Activated naive CD4-positive, alpha-beta T cell treated with anti-CD3 and anti-CD28 coated beads, Interleukin-2, amount 50 U/mL, for 72 hours (primary cell): ENCODE data around the gene SNRPD1. TPM values are rescaled to one million over a fixed set of nuclear protein-coding genes. Genes with fewer than 3 reads are reported as not detected.
"Not testable (repeated sequence)": the region's sequence is repeated elsewhere in the genome, so short reads cannot be mapped to it uniquely, and the experiment has no call there.

Source experiments
- ATAC-seq, 2 donors: fragments of 150-1000 bp; cut with Tn5 transposase; 2 replicates each; pipeline ENCODE4 v1.10.0; 2021; ENCODE audit warnings: mild to moderate bottlenecking in 2 of 2, moderate library complexity in 2 of 2
- DNase-seq, 2 donors: peaks; one replicate each; pipeline ENCODE4 v3.0.0; 2021 to 2022; ENCODE audit warnings: low spot score in 2 of 2
- H3K27ac Mint-ChIP-seq, 2 donors: one replicate each; pipeline ENCODE4 v1.8.0; 2022; ENCODE audit warnings: mild to moderate bottlenecking in 2 of 2, mixed read lengths in 2 of 2
- H3K36me3 Mint-ChIP-seq, 2 donors: one replicate each; pipeline ENCODE4 v1.8.0; 2022; ENCODE audit warnings: mixed read lengths in 2 of 2
- H3K9me3 Mint-ChIP-seq, 2 donors: one replicate each; pipeline ENCODE4 v1.8.0; 2022; ENCODE audit warnings: mixed read lengths in 2 of 2
- total RNA-seq, 2 donors: library from RNA; stranded (reverse); gene quantifications; one replicate each; pipeline ENCODE4 v1.2.3, GENCODE V29; 2022

Gene SNRPD1
- 100 to 1,000 TPM in 1 of 2 donors, 10 to 100 TPM in 1; 88.2 to 135 TPM for total RNA-seq

DNA sequence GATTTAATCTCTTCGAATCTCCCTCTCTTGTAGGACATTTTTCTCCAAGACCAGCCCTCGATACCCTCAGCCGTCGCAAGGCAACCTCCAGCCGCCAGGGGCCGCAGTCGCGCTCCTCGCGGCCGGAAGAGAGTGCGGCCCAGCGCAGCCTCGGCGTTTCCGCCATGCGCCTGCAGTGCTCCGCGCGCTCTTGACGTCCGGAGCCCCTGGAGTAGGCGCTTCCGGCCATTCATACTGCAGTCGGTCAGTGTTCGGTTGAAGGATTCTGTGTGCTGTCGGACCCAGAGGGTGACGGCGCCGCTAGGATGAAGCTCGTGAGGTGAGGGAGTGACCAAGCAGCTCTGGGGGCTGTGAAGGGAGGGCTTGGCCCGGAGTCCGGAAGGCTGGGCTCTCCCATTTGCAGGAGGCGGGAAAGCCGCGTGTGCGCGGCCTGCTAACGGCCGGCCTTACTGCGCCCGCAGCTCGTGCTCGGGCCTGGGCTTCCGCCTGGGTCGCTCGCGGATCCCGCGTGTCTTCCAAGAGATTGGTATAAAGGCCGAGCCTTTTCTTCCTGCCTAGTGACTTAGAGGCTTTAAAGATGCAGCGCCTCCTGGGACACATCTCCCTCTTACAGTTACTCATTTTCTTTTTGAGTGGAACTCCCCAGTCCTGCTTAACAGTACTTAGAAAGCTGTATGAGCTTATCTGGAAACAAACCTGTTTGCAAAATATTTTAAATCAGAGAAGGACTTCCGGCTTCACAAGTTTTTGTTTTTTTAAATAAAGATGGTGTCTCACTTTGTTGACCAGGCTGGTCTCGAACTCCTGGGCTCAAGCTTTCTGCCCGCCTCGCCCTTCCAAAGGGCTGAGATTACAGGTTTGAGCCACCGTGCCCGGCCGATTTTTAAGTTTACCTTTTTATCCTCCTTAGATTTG is at the start of gene SNRPD1:
TSS of gene SNRPD1 (plus strand) at position 190 of the 915 bp plus-strand sequence. CDS start at position 306, 116 bp downstream.
- ATAC-seq: peak; percentile 98 to 99

GRCh38 chr18:21571772-21572171 is 40.3 kb upstream of the SNRPD1 start:
- no peaks in the 10 kb centered on the region for H3K9me3 Mint-ChIP-seq
- H3K36me3 Mint-ChIP-seq: peaks cover 12 to 21% of the 10 kb centered on the region in 2 donors
- DNase-seq (no peak), ATAC-seq (no peak)
- H3K27ac Mint-ChIP-seq: no peak overlapping the region

More for the DNA sequence above, at the start of gene SNRPD1:
- Mint-ChIP-seq H3K27ac (peak within 1 kb of the TSS; percentile 97 to 99), H3K36me3 (peaks cover 19 to 49% of the 10 kb centered on the region in 2 donors), H3K9me3 (no peaks in the 10 kb centered on the region)
- DNase-seq: peak; percentile 95

DNA sequence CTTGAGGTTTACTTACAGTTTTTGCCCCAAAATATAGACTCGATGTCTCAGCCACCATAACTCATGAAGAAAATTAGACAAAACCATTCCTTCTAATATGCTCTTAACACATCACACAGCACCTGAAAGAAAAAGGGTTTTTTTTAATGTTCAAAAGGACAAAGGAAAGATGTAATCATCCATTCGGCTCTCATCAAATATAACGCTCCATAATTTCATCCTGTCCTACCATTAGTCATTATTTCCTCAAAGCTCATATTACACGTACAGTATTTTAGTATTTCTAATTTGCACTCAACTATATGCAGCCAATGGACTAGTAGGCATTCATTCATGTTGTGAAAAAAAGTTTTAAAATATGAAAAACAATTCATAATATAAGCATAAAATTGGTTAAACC is 36.5 kb upstream of the SNRPD1 start:
- H3K9me3 Mint-ChIP-seq: no peaks in the 10 kb centered on the region
- ATAC-seq (no peak), DNase-seq (no peak)
- peak overlapping the region in 1 of 2 donors; percentile 19 for H3K27ac Mint-ChIP-seq
- H3K36me3 Mint-ChIP-seq: peaks cover 12 to 29% of the 10 kb centered on the region in 2 donors

DNA sequence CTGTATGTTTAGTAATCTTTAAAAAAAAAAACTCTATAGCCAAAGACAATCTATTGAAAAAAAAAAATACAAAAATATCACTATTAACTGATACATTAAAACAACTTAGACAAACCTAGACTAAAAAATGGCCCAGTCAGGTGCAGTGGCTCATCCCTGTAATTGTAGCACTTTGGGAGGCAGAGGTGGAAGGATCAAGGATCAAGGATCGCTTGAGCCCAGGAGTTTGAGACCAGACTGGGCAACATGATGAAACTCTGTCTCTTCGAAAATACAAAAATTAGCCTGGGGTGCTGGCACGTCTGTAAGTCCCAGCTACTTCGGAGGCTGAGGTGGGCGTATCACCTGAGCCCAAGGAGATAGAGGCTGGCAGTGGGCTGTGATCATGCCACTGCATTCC is 27.7 kb upstream of the SNRPD1 start:
- DNase-seq: no peak
- Mint-ChIP-seq H3K36me3 (peaks cover 0 to 6% of the 10 kb centered on the region in 2 donors), H3K27ac (no peak overlapping the region), H3K9me3 (no peaks in the 10 kb centered on the region)
- no peak for ATAC-seq

- H3K9me3 Mint-ChIP-seq, ATAC-seq: not testable (repeated sequence)
- peaks cover 0 to 20% of the 10 kb centered on the region in 2 donors for H3K36me3 Mint-ChIP-seq
Measured at GRCh38 chr18:21592361-21592760, 19.8 kb upstream of the SNRPD1 start.

DNA sequence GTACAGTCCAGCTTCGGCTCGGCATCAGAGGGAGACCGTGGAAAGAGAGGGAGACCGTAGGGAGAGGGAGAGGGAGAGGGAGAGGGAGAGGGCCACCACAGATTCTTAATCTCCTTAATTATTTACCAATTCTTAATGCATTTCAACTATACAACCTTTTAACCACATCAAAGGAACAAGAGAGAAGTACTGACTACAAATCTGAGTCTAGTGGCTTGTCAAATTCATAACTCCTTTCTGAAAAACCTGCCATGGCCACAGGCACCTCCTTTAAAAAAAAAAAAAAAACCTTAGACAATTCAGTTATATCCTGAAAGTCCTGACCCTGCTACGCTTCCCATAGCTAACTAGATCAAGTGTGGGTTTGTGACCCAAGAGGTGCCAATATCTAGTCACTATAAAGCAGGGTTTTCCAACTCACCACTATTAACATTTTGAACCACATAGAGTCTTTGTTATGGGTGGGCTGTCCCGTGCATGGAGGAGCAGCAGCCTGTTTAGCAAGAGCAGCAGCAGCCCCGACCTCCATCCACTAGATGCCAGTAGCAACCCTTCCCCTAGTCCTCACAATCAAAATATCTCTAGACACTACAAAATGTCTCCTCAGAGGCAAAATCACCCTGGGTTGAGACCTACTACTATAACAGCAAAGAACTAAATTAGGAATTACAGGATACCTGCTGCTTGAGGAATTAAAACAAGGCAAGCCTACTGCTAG is 18.4 kb upstream of the SNRPD1 start:
- no peaks in the 10 kb centered on the region for H3K9me3 Mint-ChIP-seq
- DNase-seq (no peak), ATAC-seq (peak; percentile 14 to 53)
- H3K36me3 Mint-ChIP-seq: peaks cover 0 to 21% of the 10 kb centered on the region in 2 donors
- peak overlapping the region in 1 of 2 donors; percentile 56 for H3K27ac Mint-ChIP-seq

More at GRCh38 chr18:21592361-21592760, 19.8 kb upstream of the SNRPD1 start:
- not testable (repeated sequence) for H3K27ac Mint-ChIP-seq, DNase-seq

DNA sequence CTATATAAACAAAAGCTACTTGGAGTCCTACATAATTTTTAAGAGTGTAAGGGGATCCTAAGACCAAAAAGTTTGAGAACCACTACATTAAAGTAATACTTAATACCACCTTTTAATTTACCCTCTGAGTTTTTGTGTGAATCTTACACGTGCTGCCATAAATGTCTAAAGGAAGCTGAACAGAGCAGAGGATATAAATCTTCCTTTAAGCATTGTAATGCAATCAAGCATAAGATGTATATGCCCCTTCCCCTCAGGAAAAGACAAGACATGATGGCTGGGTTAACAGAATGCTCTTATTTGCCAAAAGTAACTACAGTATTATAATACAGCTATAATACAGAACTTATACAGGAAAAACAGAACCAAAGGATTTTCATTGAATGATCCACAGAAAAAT is 14.5 kb upstream of the SNRPD1 start:
- ATAC-seq: no peak
- no peak for DNase-seq
- peaks cover 13 to 21% of the 10 kb centered on the region in 2 donors for H3K36me3 Mint-ChIP-seq
- H3K27ac Mint-ChIP-seq: no peak overlapping the region
- no peaks in the 10 kb centered on the region for H3K9me3 Mint-ChIP-seq

DNA sequence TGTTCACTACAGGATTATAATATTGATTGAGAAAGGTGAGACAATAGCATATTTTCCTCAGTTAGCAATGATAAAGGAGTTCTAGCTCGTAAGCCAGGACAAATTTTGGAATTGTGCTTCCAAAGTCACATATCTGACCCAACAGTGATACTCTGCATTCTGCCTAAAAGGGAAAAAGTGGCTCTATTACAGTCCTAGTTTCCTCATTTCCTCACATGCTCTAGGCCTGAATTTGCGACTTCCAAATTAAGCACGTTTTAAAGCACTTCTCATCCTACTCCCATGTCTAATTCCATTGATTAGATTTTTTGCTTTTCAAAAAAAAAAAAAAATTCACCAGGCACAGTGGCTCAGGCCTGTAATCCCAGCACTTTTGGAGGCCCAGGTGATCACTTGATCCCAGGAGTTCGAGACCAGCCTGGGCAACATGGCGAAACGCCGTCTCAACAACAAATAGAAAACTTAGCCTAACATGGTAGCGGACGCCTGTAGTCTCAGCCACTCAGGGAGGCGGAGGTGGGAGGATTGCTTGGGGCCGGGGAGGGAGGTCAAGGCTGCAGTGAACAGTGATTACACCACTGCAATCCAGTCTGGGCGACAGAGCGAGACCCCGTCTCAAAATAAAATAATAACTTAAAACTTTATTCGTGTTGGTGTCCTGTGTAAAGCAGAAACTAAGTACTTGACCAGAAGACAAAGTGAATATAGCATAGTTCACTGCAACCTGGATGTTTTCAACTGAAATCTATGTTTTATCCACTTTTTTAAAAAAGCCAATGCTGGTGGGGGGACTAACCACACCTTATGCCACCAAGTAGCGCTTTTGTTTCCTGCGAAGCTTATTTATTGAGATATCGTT is 13.2 kb upstream of the SNRPD1 start:
- Mint-ChIP-seq H3K36me3 (peaks cover 13 to 18% of the 10 kb centered on the region in 2 donors), H3K27ac (peak overlapping the region; percentile 97 to 99), H3K9me3 (no peaks in the 10 kb centered on the region)
- DNase-seq: no peak
- no peak for ATAC-seq

- peak in 1 of 2 donors; percentile 69 for DNase-seq
- peak; percentile 54 to 73 for ATAC-seq
- peak overlapping the region; percentile 97 to 99 for H3K27ac Mint-ChIP-seq
- H3K36me3 Mint-ChIP-seq: peaks cover 13 to 16% of the 10 kb centered on the region in 2 donors
- no peaks in the 10 kb centered on the region for H3K9me3 Mint-ChIP-seq
Measured at GRCh38 chr18:21599585-21600525, 12.3 kb upstream of the SNRPD1 start.

DNA sequence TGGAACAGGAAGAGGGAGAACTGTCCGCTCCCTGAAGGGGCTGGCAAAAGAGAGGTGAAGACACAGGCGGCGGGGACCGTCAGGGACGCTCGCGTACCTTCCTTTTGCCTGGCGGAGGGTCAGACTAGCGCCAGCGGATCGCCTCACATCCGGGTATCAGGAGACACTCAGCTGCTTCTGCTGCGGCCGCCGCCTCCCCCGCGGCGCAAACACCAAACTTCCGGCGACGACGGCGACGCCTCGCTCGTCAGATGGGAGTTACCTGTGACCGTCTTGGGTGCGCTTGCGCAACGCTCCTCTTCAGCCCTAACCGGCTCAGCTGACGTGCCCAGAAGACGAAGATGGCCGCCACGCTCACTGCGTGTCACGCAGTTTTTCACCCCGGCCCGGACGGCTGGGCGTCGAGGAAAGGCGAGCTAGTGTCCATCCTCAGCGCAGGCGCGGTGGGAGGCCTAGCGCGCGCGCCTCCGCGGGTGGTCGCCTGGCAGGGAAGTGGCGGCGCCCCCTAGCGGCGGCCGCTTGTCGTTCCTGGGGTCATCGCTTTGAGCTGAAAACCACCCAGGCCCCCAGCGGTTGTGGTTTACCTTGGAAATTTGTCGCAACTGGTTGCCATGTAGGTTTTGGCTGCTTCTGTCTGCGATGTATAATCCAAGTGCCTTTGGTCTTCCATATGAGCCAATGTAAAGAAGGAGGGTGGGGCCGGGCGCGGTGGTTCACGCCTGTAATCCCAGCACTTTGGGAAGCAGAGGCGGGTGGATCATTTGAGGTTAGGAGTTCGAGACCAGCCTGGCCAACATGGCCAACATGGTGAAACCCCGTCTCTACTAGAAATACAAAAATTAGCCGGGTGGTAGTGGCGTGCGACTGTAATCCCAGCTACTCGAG is 11.3 kb upstream of the SNRPD1 start, which contains the start of gene ESCO1:
TSS of gene ESCO1 (minus strand) at position 179 of the 885 bp plus-strand sequence. CDS start 25,861 bp downstream, outside the sequence.
- Mint-ChIP-seq H3K9me3 (no peaks in the 10 kb centered on the region), H3K27ac (peak within 1 kb of the TSS; percentile 97 to 99), H3K36me3 (peaks cover 13 to 16% of the 10 kb centered on the region in 2 donors)
- DNase-seq: peak; percentile 87 to 97
- ATAC-seq: peak; percentile 91 to 93

DNA sequence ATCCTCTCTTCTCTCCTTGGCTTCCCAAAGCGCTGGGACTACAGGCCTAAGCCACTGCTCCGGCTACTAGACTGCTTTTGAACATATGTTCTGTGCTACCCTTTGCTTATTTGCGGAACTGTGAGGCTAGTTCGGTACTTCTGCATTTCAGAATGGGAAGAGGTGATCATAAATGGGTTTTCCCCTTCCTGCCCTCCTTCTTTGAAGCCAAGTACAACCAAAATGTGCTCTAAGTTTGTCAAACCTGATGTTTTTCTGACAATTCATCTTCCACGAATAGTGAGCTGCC is 9.9 kb upstream of the SNRPD1 start:
- DNase-seq: no peak
- ATAC-seq: no peak
- no peaks in the 10 kb centered on the region for H3K9me3 Mint-ChIP-seq
- peaks cover 13 to 16% of the 10 kb centered on the region in 2 donors for H3K36me3 Mint-ChIP-seq
- H3K27ac Mint-ChIP-seq: peak overlapping the region; percentile 50 to 97

DNA sequence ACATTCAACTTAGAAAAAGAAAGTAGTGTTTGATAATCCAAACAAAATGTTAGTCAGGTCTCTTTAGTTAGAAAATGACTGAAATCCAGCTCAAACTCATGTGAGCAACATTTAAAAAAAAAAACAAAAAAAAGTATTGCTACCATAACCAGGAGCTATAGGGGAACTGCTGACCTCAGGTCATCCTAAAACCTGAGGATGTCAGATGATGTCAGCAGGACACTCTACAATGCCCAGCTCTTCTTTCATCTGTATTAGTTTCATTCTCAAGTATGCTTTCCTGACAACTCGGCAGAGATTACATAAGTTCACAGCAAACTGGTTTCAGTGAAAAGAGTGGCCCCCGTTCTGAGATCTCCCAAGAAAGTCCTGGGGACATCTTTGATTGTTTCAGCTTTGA is 7.4 kb upstream of the SNRPD1 start:
- Mint-ChIP-seq H3K36me3 (peaks cover 7 to 10% of the 10 kb centered on the region in 2 donors), H3K27ac (no peak overlapping the region), H3K9me3 (no peaks in the 10 kb centered on the region)
- ATAC-seq: no peak
- no peak for DNase-seq

GRCh38 chr18:21605213-21605612 is 6.9 kb upstream of the SNRPD1 start:
- no peak overlapping the region for H3K27ac Mint-ChIP-seq
- DNase-seq (no peak), ATAC-seq (no peak)
- peaks cover 2 to 4% of the 10 kb centered on the region in 2 donors for H3K36me3 Mint-ChIP-seq
- H3K9me3 Mint-ChIP-seq: no peaks in the 10 kb centered on the region

DNA sequence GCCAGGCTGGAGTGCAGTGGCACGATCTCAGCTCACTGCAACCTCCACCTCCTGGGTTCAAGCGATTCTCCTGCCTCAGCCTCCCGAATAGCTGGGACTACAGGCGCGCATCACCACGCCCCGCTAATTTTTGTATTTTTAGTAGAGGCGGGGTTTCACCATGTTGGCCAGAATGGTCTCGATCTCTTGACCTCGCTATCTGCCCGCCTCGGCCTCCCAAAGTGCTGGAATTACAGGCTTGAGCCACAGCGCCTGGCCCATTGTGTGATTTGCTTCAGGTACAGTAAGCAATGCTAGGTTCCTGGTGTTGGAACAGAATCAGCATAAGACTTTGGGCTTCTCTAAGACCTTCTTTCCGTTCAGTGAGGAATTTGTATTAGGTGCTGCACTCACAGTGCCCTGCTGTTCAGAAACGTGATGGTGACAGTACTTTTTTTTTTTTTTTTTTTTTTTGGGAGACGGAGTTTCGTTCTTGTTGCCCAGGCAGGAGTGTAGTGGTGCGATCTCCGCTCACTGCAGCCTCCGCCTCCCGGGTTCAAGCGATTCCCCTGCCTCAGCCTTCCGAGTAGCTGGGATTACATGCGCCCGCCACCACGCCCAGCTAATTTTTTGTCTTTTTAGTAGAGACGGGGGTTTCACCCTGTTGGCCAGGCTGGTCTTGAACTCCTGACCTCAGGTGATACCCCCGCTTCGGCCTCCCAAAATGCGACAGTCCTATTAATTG is 551 bp upstream of the SNRPD1 start:
- Mint-ChIP-seq H3K27ac (peak overlapping the region; percentile 97 to 99), H3K36me3 (peaks cover 19 to 40% of the 10 kb centered on the region in 2 donors)
- DNase-seq, H3K9me3 Mint-ChIP-seq: not testable (repeated sequence)
- ATAC-seq: peak; percentile 9
